ENCODE measurements around the gene HNRNPH2. TPM values are rescaled to one million over a fixed set of nuclear protein-coding genes. Genes with fewer than 3 reads are reported as not detected.
A peak's percentile ranks its signal among the peaks of the same experiment; 100 is the strongest.

Gene HNRNPH2
- total RNA-seq, 1 experiment from 2014 or later: 62.1 TPM

DNA sequence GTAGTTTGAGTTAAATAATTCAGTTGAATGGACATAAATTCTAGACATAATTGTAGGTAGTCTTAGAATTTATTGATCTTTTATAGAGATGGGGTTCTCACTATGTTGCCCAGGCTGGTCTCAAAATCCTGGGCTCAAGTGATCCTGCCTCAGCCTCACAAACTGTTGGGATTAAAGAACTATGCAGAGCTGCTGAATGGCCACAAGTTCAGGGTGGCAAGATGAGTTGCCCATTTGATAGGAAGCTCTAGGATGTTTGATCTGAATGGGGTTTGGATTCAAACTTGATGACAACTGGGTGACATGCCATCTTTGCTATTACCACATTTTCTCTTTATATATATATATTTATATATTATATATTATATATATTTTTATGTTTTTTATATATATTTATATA lies 13.7 kb upstream of the HNRNPH2 start:
- no peak for DNase-seq (ENCODE audit: low read depth)

DNA sequence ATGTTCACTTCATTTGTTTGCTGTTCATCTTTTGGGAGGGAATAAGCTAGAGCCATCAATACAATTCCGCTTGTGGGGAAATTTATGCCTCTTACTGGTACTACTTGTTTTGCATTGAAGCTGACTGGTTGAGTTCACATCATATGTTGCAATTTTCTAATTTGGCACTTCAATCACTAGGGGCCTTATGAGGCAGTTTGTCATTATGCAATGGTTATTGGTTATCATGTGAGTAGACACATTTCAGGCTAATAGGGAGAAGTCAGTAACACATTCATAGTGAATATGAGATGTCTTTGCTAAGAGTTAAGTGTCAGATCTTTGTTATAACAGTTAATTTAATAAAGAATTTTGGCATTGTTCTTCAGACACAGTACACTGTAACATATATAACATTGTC lies 12.2 kb upstream of the HNRNPH2 start:
- DNase-seq (ENCODE audit: low read depth): no peak

DNA sequence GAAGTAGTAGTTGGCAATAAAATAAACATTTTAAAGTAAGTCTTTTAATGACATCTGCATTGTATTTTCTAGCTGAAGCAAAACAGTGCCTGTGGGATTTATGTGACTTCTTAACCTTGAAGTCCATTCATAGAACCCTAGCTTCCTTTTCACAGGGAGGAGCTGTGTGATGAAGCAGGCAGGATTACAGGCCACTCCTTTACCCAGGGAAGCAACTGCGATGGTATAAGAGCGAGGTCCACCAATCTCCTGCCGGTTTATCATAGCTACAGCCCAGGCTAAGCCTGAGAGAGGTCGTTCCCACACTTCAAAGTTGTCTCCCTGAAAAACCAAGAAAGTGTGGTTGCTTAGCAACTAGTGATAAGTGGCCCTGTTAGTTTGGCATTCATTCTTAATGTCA lies 10.2 kb upstream of the HNRNPH2 start:
- no peak for DNase-seq (ENCODE audit: low read depth)

DNA sequence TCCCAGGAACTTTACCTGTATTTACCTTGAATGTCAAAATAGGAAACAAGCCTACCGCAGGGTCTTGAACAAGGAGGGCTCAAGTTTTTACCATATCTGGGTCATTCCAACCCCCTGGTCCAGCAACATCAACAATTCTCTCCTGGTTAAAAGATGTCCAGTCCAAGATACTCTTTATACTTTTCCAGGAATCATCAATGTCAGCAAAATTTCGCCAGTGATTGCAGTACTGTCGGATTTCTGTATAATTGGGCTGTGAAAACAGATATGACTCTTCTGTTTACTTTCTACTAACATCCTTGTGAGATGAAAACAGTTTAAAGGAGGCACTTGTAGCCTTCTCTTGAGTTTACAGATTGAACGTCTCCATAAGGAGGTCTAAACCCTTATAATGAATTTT lies 9.3 kb upstream of the HNRNPH2 start:
- no peak for DNase-seq (ENCODE audit: low read depth)

- DNase-seq (ENCODE audit: low read depth): no peak
These were observed 8.2 kb upstream of the HNRNPH2 start for GRCh38 chrX:101399825-101400224.

- no peak for DNase-seq (ENCODE audit: low read depth)
These were observed 765 bp upstream of the HNRNPH2 start for GRCh38 chrX:101407167-101407747.

- no peak for DNase-seq (ENCODE audit: low read depth)
These were observed 465 bp downstream of the HNRNPH2 start for GRCh38 chrX:101408532-101408841.

- DNase-seq (ENCODE audit: low read depth): no peak
These were observed 1.0 kb downstream of the HNRNPH2 start for GRCh38 chrX:101409043-101409442.

DNA sequence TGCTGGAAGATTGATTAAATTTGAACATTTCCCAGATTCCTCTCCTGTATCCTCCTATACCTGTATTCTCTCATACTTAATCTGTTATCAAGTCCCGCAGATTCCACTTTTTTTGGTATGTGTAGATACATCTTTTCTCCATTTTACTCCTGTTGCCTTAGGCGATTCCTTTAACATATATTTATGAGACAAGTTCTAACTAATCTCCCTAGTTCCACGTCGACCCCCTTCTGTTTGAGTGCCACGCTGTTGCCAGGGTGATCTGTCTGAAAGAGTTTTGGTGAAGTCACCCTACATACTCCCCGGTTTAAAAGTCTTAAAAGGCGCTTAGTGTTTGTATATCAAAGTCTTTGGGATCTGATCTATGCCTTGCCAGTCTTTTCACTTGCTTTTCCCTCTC lies 2.4 kb downstream of the HNRNPH2 start:
- no peak for DNase-seq (ENCODE audit: low read depth)

- DNase-seq (ENCODE audit: low read depth): no peak
These were observed 4.0 kb downstream of the HNRNPH2 start for GRCh38 chrX:101411984-101412383.

DNA sequence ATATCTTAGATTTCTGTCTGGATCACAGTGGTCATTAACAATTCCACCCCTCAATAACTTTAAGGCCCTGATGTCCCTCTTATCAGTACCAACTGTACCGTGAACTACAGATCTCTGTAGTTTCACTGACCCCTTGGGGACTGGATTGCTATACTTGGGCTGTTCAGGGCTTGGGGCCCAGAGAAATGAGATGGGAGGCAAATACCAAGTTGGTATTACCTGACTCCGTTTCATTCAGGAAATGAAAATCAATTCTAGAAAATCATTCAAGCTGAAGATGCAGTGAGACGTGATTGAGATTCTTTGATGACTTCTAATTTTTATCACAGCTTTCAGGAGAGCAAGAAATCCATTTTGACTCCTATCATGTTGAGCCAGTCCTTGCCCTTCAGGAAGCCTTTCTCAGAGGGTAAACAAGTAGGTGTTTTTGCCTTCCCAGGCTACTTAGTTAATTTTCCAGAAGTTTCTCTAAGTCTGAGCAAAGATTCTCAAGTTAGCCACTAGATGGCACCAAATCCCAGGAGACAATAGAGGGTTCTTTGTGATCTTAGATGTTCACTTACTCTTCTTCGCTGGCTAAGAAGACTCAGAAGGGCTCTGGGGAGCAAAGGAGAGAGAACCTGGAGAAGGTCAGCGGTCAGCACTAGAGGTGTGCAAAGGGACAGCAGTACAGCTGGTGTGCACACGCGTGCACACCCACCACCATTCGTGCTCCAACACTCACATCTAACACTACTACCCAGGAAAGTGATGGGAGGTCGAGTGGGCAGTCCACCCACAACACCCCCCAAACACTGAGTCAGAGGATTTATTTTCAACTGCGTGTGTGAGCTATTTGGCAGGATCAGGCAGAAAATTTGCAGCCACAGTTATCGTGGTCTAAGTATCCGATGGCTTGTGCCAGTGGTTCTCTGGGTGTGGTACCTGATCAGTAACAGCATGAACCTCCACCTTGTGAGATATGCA lies 7.4 kb downstream of the HNRNPH2 start:
- DNase-seq (ENCODE audit: low read depth): no peak

DNA sequence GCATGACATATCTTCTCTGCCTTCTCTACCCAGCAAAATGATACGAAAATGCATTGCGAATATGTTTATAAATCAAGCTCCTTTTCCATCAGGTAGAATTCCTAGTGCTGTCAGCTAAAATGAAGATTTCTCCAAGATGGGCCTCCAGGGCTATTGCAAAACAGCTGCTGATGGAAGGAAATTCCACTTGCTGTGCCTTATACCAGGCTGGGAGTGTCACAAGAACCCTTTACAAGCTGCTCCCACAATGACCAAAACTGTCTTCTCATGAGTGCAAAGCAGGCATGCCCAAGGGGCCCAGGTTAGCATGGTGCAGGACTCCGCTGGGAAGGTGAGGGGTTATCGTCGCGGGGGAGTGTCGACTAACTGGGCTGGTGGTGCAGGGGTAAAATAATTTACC lies 8.7 kb downstream of the HNRNPH2 start:
- DNase-seq (ENCODE audit: low read depth): no peak

DNA sequence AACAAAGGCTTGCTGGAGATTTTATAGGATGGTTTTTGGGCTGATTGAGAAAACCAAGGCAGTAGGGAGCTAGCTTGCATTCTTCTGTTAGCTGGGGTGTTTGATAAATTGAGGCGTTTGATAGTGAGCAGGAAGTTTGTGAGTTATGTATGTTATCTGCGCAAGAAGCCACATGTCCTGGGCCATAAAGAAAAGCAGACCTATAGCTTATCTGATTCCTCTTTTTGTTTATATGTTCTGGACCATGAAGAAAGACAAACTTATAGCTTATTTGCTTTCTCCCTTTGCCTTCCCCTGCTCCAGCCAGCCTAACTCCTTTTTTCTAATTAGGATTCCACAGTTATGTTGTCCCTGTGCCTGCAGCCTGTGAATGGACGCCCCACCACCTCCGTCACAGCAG lies 9.2 kb downstream of the HNRNPH2 start:
- no peak for DNase-seq (ENCODE audit: low read depth)

DNA sequence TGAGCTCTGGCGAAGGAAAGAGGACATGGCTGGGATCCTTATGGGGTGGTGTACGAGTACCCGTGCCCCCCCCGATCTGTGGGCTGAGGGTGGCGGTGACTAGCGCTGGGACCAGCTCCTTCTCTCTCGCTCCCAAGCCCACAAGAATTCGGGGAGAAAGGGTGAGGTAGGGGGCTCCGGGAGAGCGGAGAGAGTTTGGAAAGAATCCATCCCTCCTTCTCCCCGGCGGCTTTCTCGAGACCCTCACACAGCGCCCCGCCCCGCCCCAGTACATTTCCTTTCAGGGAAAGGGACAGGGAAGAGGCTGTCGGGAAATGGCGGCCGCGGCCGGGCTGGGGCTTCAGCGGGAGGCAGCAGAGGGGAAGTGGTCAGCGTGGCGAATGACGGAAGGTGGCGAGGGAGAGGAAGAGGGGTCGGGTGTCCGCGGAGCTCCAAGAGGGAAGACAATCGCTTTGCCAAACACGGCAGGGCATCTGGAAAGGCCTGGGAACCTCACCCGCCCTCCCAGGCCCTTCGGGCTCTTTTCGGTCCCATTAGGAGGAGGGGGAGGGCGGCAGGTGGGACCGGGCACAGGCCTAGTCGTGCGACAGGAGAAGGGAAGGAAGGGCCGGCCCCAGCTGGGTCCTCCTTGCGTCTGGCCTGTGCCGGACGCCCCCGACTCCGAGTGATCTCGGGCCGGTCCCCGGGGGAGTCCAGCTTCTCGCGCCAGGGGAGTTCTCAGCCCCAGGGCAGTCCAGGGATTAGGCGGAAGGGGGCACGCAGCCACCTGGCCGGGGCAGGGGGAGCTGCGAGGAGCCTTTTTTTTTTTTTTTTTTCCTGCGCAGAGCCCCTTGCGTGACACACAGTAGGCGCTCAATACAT lies 10.2 kb downstream of the HNRNPH2 start:
- peak; percentile 20 for DNase-seq (ENCODE audit: low read depth)

DNA sequence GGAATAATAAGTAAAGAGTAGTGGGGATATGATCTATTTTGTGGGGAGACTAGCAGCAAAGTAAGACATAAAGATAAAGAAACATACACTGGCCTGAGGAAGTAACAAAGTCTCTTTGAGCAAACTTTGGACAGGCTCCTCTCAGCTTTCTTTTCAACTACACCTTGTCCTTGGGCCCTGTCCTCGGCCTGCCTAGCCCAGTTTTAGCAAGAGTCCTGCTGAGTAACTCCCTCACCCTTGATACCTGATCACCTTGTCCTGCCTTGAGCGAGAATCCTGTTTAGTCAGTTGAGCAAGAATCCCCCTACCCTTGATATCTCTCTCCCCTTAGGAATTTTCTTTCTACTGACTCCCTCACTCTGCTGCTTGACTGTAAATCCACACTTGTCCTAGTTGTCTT lies 11.5 kb downstream of the HNRNPH2 start:
- DNase-seq (ENCODE audit: low read depth): no peak

GRCh38 chrX:101427954-101428353 lies 19.9 kb downstream of the HNRNPH2 start:
- no peak for DNase-seq (ENCODE audit: low read depth)

DNA sequence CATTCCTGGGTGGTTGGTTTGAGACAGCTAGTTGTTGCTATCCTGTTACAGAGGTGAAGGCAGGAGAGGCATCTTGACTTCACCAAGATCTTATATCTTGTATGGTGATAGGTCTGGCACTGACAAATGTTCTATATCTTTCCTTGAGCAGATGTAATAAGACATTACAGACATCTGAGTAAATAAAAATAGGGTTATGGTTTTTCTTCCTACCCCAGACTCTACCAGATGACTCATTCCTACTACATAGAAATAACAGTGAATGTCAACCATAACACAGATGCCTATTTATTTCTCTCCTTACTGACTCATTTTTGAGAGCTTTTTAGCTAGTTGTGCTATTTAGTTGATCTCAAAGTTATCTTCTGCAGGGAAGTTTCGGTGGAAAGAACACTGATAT lies 21.9 kb downstream of the HNRNPH2 start:
- peak; percentile 46 for DNase-seq (ENCODE audit: low read depth)

- DNase-seq (ENCODE audit: low read depth): peak; percentile 60
These were observed 22.5 kb downstream of the HNRNPH2 start for GRCh38 chrX:101430457-101431078.

DNA sequence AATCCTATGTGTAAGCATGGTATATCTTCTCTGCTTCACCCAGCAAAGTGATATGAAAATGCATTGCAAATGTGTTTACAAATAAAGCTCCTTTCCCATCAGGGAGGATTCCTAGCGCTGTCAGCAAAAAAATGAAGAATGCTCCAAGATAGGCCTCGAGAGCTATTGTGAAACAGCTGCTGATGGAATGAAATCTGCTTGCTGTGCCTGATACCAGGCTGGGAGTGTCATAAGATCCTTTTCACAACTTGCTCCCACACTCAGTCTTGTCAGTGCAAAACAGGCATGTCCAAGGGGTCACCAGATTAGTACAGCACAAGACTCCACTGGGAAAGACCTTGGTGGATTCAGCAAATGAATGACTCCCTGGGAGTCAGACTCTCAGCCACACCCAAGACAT lies 34.1 kb downstream of the HNRNPH2 start:
- DNase-seq (ENCODE audit: low read depth): no peak

GRCh38 chrX:101449279-101449678 lies 41.3 kb downstream of the HNRNPH2 start:
- DNase-seq (ENCODE audit: low read depth): no peak

GRCh38 chrX:101450085-101450484 lies 42.1 kb downstream of the HNRNPH2 start:
- DNase-seq (ENCODE audit: low read depth): no peak

DNA sequence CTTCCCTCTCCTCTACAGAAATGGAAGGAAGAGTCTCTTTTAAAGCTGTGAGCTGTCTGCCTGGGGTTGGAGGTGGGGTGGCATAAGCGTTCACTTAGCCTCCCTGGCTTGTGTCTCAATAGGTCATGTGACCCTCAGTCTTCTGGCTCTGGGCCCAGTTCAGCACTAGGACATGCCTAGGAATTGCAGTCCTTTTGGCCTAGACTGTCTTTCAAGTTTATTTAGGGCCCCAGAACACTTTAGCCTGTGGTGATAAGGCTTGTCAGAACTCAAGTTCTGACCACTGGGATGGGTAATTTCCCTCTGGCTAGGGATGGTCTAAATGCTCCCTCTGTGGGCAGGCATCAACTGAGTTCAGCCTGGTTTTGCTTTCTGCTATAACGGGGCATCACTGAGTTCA lies 42.9 kb downstream of the HNRNPH2 start:
- peak; percentile 2 for DNase-seq (ENCODE audit: low read depth)

Measured in HT1080 (cell line).